SK-N-SH (cell line): ENCODE results near the gene BMPR1B. TPM values are rescaled to one million over a fixed set of nuclear protein-coding genes. Genes with fewer than 3 reads are reported as not detected.

Experiments
- CTCF ChIA-PET: fragments of 300-600, 350-600 bp; formaldehyde crosslinking; extraction: SDS; loops from one replicate; lab custom pipeline; 2021; lab: Yijun Ruan, JAX
- POLR2A ChIA-PET: fragments of 350-600 bp; sonication (Branson Sonifier 250); formaldehyde crosslinking; extraction: SDS; loops from one replicate; lab custom pipeline; 2020; ENCODE audit warnings: antibody characterized with exemption, inconsistent platforms; lab: Yijun Ruan, JAX
- DNase-seq: peaks from one replicate; pipeline ENCODE4 v3.0.0; 2012
- H2AFZ ChIP-seq: fragments of 200-600 bp; sonication (generic); 2 replicates; pipeline ENCODE4 v1.8.1; 2016; ENCODE audit warnings: antibody characterized with exemption, mild to moderate bottlenecking, low read depth
- H3F3A ChIP-seq: fragments of 200-600 bp; sonication (generic); replicated peaks from 2 replicates; pipeline ENCODE3; 2016; ENCODE audit warnings: antibody characterized with exemption, mild to moderate bottlenecking; ENCODE audit not compliant: insufficient read depth
- H3K27ac ChIP-seq, 2 experiments: fragments of 200-500 bp in 1 of 2; fragments of 200-600 bp in 1 of 2; sonication (Bioruptor generic) in 1 of 2; sonication (generic), shearing (Covaris generic) in 1 of 2; 2 replicates each; pipeline versions ENCODE4 v1.5.1 to v1.6.1; 2014 to 2016; ENCODE audit warnings: low read depth in 2 of 2, inconsistent platforms in 1 of 2, low read length in 1 of 2, mild to moderate bottlenecking in 1 of 2, mixed read lengths in 1 of 2
- H3K27me3 ChIP-seq: fragments of 200-600 bp; sonication (generic), shearing (Covaris generic); 2 replicates; pipeline ENCODE4 v1.6.1; 2016; ENCODE audit warnings: mixed run types; ENCODE audit not compliant: insufficient read depth
- H3K36me3 ChIP-seq, 2 experiments: fragments of 200-500 bp in 1 of 2; fragments of 200-600 bp in 1 of 2; sonication (Bioruptor generic) in 1 of 2; sonication (generic) in 1 of 2; replicated peaks in 1 of 2; 2 replicates each; pipeline versions ENCODE3 to v1.5.1; 2014 to 2016; ENCODE audit warnings: low read length in 1 of 2, mild to moderate bottlenecking in 1 of 2; ENCODE audit not compliant: insufficient read depth in 2 of 2, control insufficient read depth in 1 of 2
- H3K4me1 ChIP-seq, 2 experiments: fragments of 200-500 bp in 1 of 2; fragments of 200-600 bp in 1 of 2; sonication (Bioruptor generic) in 1 of 2; sonication (generic), shearing (Covaris generic) in 1 of 2; 2 replicates each; pipeline versions ENCODE4 v1.5.1 to v1.6.1; 2014 to 2016; ENCODE audit warnings: low read depth in 1 of 2, low read length in 1 of 2, mixed run types in 1 of 2; ENCODE audit not compliant: insufficient read depth in 2 of 2, control insufficient read depth in 1 of 2
- H3K4me2 ChIP-seq: fragments of 200-600 bp; sonication (generic), shearing (Covaris generic); 2 replicates; pipeline ENCODE4 v1.6.1; 2017; ENCODE audit warnings: mixed run types
- H3K4me3 ChIP-seq, 2 experiments: fragments of 200-500 bp in 1 of 2; fragments of 200-600 bp in 1 of 2; sonication (Bioruptor generic) in 1 of 2; sonication (generic), shearing (Covaris generic) in 1 of 2; 2 replicates each; pipeline versions ENCODE4 v1.5.1 to v1.8.1; 2014 to 2016; ENCODE audit warnings: low read depth in 2 of 2, inconsistent platforms in 1 of 2, low read length in 1 of 2, mild to moderate bottlenecking in 1 of 2, mixed read lengths in 1 of 2, moderate library complexity in 1 of 2
- H3K79me2 ChIP-seq: fragments of 200-600 bp; sonication (generic); 2 replicates; pipeline ENCODE4 v1.8.1; 2017; ENCODE audit warnings: mild to moderate bottlenecking; ENCODE audit not compliant: insufficient read depth
- H3K9ac ChIP-seq: fragments of 200-600 bp; sonication (generic); 2 replicates; pipeline ENCODE4 v1.6.1; 2017; ENCODE audit warnings: mixed run types
- H3K9me2 ChIP-seq: fragments of 200-600 bp; sonication (generic); 2 replicates; pipeline ENCODE4 v1.6.1; 2017; ENCODE audit warnings: mixed run types
- H3K9me3 ChIP-seq: fragments of 200-600 bp; sonication (generic); 2 replicates; pipeline ENCODE4 v1.6.1; 2017; ENCODE audit warnings: mixed run types, mild to moderate bottlenecking, moderate library complexity
- H4K20me1 ChIP-seq: fragments of 200-600 bp; sonication (generic); 2 replicates; pipeline ENCODE4 v1.6.1; 2017; ENCODE audit warnings: mild to moderate bottlenecking, mixed run types; ENCODE audit not compliant: insufficient read depth
- EP300 ChIP-seq, 2 experiments: IDR thresholded peaks; 2 replicates each; pipeline versions ENCODE4 v1.4.0 to v1.6.1; 2012; ENCODE audit warnings: borderline replicate concordance in 1 of 2, low read depth in 1 of 2, low read length in 1 of 2
- EZH2phosphoT487 ChIP-seq: fragments of 200-600 bp; sonication (generic); IDR thresholded peaks from 2 replicates; pipeline ENCODE4 v1.6.1; 2017; ENCODE audit warnings: low read depth, mixed run types, mild to moderate bottlenecking, antibody characterized with exemption, moderate library complexity, borderline replicate concordance
- FOSL2 ChIP-seq: IDR thresholded peaks from 2 replicates; pipeline ENCODE4 v1.4.0; 2012; ENCODE audit warnings: low read depth, mild to moderate bottlenecking, moderate library complexity, borderline replicate concordance
- FOXJ3 ChIP-seq: sonication (generic); formaldehyde crosslinking; IDR thresholded peaks from 2 replicates; pipeline ENCODE4 v1.5.1; 2020; ENCODE audit warnings: mild to moderate bottlenecking, missing genetic modification reagents
- GABPA ChIP-seq: IDR thresholded peaks from 2 replicates; pipeline ENCODE4 v1.4.0; 2012; ENCODE audit warnings: low read depth, mild to moderate bottlenecking
- NFIC ChIP-seq: IDR thresholded peaks from 2 replicates; pipeline ENCODE4 v1.4.0; 2012; ENCODE audit warnings: borderline replicate concordance
- PBX3 ChIP-seq: IDR thresholded peaks from 2 replicates; pipeline ENCODE4; 2012
- RCOR1 ChIP-seq: fragments of 150-350 bp; IDR thresholded peaks from 2 replicates; pipeline ENCODE4 v1.6.1; 2017; ENCODE audit warnings: antibody characterized with exemption, low read length
- SIN3A ChIP-seq: IDR thresholded peaks from 2 replicates; pipeline ENCODE4 v1.6.1; 2012; ENCODE audit warnings: low read depth, mild to moderate bottlenecking, low read length, moderate library complexity, borderline replicate concordance
- SMC3 ChIP-seq: IDR thresholded peaks from 2 replicates; pipeline ENCODE4 v1.6.1; 2012; ENCODE audit warnings: low read depth, low read length, improper control_type of control experiment
- TEAD4 ChIP-seq: IDR thresholded peaks from 2 replicates; pipeline ENCODE4 v1.4.0; 2012; ENCODE audit warnings: mild to moderate bottlenecking, borderline replicate concordance; ENCODE audit not compliant: insufficient read depth
- WGBS: methylation state at CpG from one replicate; pipeline ENCODE4 v1.1.6; 2017; ENCODE audit warnings: low lambda C conversion rate; 5-methylcytosine and 5-hydroxymethylcytosine counted together
- polyA plus RNA-seq, 3 experiments: library from polyadenylated mRNA; depleted of rRNA; stranded (reverse); fragments of >200 nt; gene quantifications; 2 replicates each; pipeline ENCODE4 v1.2.3, GENCODE V29; 2012
- TF ChIP-seq, protein P1 (sequence below): IDR thresholded peaks from 2 replicates; pipeline ENCODE4 v1.4.0; 2012; ENCODE audit warnings: low read depth, borderline replicate concordance
- TF ChIP-seq, protein P2 (sequence below): fragments of 150-350 bp; IDR thresholded peaks from 2 replicates; pipeline ENCODE4 v1.6.1; 2017; ENCODE audit warnings: antibody characterized with exemption, low read length, low read depth, borderline replicate concordance
- TF ChIP-seq, protein P3 (sequence below): fragments of 200-600 bp; sonication (generic); IDR thresholded peaks from 2 replicates; pipeline ENCODE4 v1.6.1; 2017; ENCODE audit warnings: antibody characterized with exemption, mild to moderate bottlenecking, moderate library complexity

Gene BMPR1B
- polyA plus RNA-seq, 1 of the 3 experiments (the other 2 are of a cell fraction) = 0.16 TPM

GRCh38 chr4:95050980-95051701 is 293.4 kb downstream of the BMPR1B start (continued):
- TF ChIP-seq RCOR1 (no peak), NFIC (no peak)
- TF ChIP-seq, all 33 proteins: peak for 0

DNA sequence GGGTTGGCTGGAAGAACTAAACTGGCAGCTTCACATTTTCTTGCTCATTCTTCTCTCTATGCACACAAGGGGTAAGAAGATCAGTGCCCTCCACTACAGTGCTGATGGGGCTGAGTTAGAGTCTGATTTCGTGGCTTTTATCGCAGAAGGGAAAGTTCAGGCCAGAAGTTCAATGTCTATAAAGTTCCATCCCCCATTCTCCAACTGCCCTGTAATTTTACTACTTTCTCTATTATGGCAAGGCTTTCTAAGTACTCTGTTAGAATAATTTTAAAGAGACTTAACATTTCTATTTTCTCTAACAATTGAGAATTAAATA is 293.9 kb downstream of the BMPR1B start:
- Histone ChIP-seq H3K9me3 (no peaks in the 10 kb centered on the region), H3K9ac (no peak overlapping the region), H3K27ac (no peak overlapping the region; a peak in 1 of 4 replicates), H3F3A (no peaks in the 10 kb centered on the region), H3K27me3 (no peaks in the 10 kb centered on the region), H3K36me3 (no peaks in the 10 kb centered on the region), H3K4me2 (no peak overlapping the region), H3K4me3 (no peak overlapping the region), H3K9me2 (peaks cover 5% of the 10 kb centered on the region; the same call in 1 of the 2 replicates), H3K4me1 (peaks cover 0 to 7% of the 10 kb centered on the region in 2 experiments; a peak in 1 of 4 replicates), H4K20me1 (no peaks in the 10 kb centered on the region), H3K79me2 (no peaks in the 10 kb centered on the region), H2AFZ (no peak overlapping the region)
- ChIA-PET POLR2A (no interaction called here), CTCF (interaction anchor here (1.7 kb wide), 1 partner anchor 43 kb away, joined by 4 read pairs; no protein-coding TSS in a partner anchor)
- WGBS = 93% methylated on average over 2 of the region's 2 CpGs
- TF ChIP-seq PBX3 (no peak), GABPA (no peak), SIN3A (no peak), SMC3 (no peak), EP300 (IDR thresholded peaks at IDR 0.05; ENCODE audit: borderline replicate concordance in 1 of 2, low read depth in 1 of 2, low read length in 1 of 2) (no peak), RCOR1 (no peak), FOXJ3 (CRISPR knock-in tag) (no peak), FOSL2 (no peak), TEAD4 (no peak), EZH2phosphoT487 (no peak)
- TF ChIP-seq, protein P1, sequence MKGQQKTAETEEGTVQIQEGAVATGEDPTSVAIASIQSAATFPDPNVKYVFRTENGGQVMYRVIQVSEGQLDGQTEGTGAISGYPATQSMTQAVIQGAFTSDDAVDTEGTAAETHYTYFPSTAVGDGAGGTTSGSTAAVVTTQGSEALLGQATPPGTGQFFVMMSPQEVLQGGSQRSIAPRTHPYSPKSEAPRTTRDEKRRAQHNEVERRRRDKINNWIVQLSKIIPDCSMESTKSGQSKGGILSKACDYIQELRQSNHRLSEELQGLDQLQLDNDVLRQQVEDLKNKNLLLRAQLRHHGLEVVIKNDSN = no peak
- TF ChIP-seq, protein P2, sequence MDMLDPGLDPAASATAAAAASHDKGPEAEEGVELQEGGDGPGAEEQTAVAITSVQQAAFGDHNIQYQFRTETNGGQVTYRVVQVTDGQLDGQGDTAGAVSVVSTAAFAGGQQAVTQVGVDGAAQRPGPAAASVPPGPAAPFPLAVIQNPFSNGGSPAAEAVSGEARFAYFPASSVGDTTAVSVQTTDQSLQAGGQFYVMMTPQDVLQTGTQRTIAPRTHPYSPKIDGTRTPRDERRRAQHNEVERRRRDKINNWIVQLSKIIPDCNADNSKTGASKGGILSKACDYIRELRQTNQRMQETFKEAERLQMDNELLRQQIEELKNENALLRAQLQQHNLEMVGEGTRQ = no peak
- TF ChIP-seq, protein P3, sequence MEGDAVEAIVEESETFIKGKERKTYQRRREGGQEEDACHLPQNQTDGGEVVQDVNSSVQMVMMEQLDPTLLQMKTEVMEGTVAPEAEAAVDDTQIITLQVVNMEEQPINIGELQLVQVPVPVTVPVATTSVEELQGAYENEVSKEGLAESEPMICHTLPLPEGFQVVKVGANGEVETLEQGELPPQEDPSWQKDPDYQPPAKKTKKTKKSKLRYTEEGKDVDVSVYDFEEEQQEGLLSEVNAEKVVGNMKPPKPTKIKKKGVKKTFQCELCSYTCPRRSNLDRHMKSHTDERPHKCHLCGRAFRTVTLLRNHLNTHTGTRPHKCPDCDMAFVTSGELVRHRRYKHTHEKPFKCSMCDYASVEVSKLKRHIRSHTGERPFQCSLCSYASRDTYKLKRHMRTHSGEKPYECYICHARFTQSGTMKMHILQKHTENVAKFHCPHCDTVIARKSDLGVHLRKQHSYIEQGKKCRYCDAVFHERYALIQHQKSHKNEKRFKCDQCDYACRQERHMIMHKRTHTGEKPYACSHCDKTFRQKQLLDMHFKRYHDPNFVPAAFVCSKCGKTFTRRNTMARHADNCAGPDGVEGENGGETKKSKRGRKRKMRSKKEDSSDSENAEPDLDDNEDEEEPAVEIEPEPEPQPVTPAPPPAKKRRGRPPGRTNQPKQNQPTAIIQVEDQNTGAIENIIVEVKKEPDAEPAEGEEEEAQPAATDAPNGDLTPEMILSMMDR = no peak
- no peak for DNase-seq
